H9 (cell line): Measurements from ENCODE around the gene FGD6. TPM values are rescaled to one million over a fixed set of nuclear protein-coding genes. Genes with fewer than 3 reads are reported as not detected.

Experiments used
- DNase-seq: peaks from one replicate; pipeline ENCODE4 v3.0.0-alpha.2; 2017
- H2AFZ ChIP-seq: one replicate; pipeline ENCODE4 v1.6.1; 2013; ENCODE audit warnings: mild to moderate bottlenecking, low read length, control low read depth, moderate library complexity
- H2AK5ac ChIP-seq: 2 replicates; pipeline ENCODE4 v1.6.1; 2013; ENCODE audit warnings: low read length, control low read depth, mixed read lengths; ENCODE audit not compliant: insufficient read length
- H2BK120ac ChIP-seq: one replicate; pipeline ENCODE4 v1.6.1; 2013; ENCODE audit warnings: low read depth, mild to moderate bottlenecking, low read length, control low read depth, inconsistent platforms; ENCODE audit not compliant: poor library complexity, severe bottlenecking
- H2BK12ac ChIP-seq: 2 replicates; pipeline ENCODE4 v1.6.1; 2013; ENCODE audit warnings: low read length, control low read depth, mixed read lengths, low read depth; ENCODE audit not compliant: insufficient read length
- H2BK15ac ChIP-seq: 2 replicates; pipeline ENCODE4 v1.6.1; 2013; ENCODE audit warnings: low read depth, low read length, control low read depth
- H2BK20ac ChIP-seq: one replicate; pipeline ENCODE4 v1.6.1; 2013; ENCODE audit warnings: low read depth, mild to moderate bottlenecking, low read length, control low read depth, inconsistent platforms; ENCODE audit not compliant: poor library complexity, severe bottlenecking
- H2BK5ac ChIP-seq: 2 replicates; pipeline ENCODE4 v1.6.1; 2013; ENCODE audit warnings: low read length, control low read depth, mixed read lengths; ENCODE audit not compliant: insufficient read length
- H3K14ac ChIP-seq: 2 replicates; pipeline ENCODE4 v1.6.1; 2013; ENCODE audit warnings: low read length, control low read depth; ENCODE audit not compliant: insufficient read depth
- H3K18ac ChIP-seq: 2 replicates; pipeline ENCODE4 v1.6.1; 2013; ENCODE audit warnings: low read depth, mild to moderate bottlenecking, mixed read lengths, low read length, control low read depth; ENCODE audit not compliant: insufficient read length
- H3K23ac ChIP-seq: 2 replicates; pipeline ENCODE4 v1.6.1; 2013; ENCODE audit warnings: low read length, control low read depth, mixed read lengths, low read depth; ENCODE audit not compliant: insufficient read length
- H3K23me2 ChIP-seq: 2 replicates; pipeline ENCODE4 v1.6.1; 2013; ENCODE audit warnings: low read depth, mild to moderate bottlenecking, mixed read lengths, low read length, control low read depth; ENCODE audit not compliant: insufficient read length, poor library complexity, severe bottlenecking
- H3K27ac ChIP-seq: 2 replicates; pipeline ENCODE4 v1.5.1; 2013; ENCODE audit warnings: low read length, control low read depth, mixed read lengths, low read depth; ENCODE audit not compliant: insufficient read length
- H3K27me3 ChIP-seq: 2 replicates; pipeline ENCODE4 v1.6.1; 2013; ENCODE audit warnings: low read length, control low read depth, inconsistent platforms; ENCODE audit not compliant: insufficient read depth
- H3K4ac ChIP-seq: 2 replicates; pipeline ENCODE4 v1.6.1; 2013; ENCODE audit warnings: low read depth, mild to moderate bottlenecking, control low read depth, inconsistent platforms, low read length, moderate library complexity
- H3K4me1 ChIP-seq: 2 replicates; pipeline ENCODE4 v1.6.1; 2013; ENCODE audit warnings: low read length, control low read depth, inconsistent platforms; ENCODE audit not compliant: insufficient read depth
- H3K4me2 ChIP-seq: 2 replicates; pipeline ENCODE4 v1.6.1; 2013; ENCODE audit warnings: low read length, control low read depth, mixed read lengths; ENCODE audit not compliant: insufficient read length, insufficient read depth
- H3K56ac ChIP-seq: 2 replicates; pipeline ENCODE4 v1.6.1; 2013; ENCODE audit warnings: low read depth, mild to moderate bottlenecking, mixed read lengths, low read length, control low read depth; ENCODE audit not compliant: insufficient read length
- H3K79me1 ChIP-seq: 2 replicates; pipeline ENCODE4 v1.6.1; 2013; ENCODE audit warnings: low read depth, mild to moderate bottlenecking, moderate library complexity, low read length, control low read depth, inconsistent platforms; ENCODE audit not compliant: insufficient read depth, poor library complexity, severe bottlenecking
- H3K79me2 ChIP-seq: 2 replicates; pipeline ENCODE4 v1.6.1; 2013; ENCODE audit warnings: low read length, control low read depth, inconsistent platforms; ENCODE audit not compliant: insufficient read depth
- H3K9ac ChIP-seq: 2 replicates; pipeline ENCODE4 v1.6.1; 2013; ENCODE audit warnings: low read length, control low read depth, mixed read lengths; ENCODE audit not compliant: insufficient read length; ENCODE audit errors: extremely low read depth
- H3K9me3 ChIP-seq: one replicate; pipeline ENCODE4 v1.6.1; 2013; ENCODE audit warnings: low read depth, low read length, inconsistent platforms; ENCODE audit not compliant: control insufficient read depth
- H3T11ph ChIP-seq: one replicate; pipeline ENCODE4 v1.6.1; 2013; ENCODE audit warnings: mild to moderate bottlenecking, low read length, control low read depth, inconsistent platforms
- H4K20me1 ChIP-seq: one replicate; pipeline ENCODE4 v1.6.1; 2013; ENCODE audit not compliant: control insufficient read depth, insufficient read length, insufficient read depth
- H4K5ac ChIP-seq: 2 replicates; pipeline ENCODE4 v1.6.1; 2013; ENCODE audit warnings: low read depth, mild to moderate bottlenecking, mixed read lengths, low read length, control low read depth; ENCODE audit not compliant: insufficient read length
- H4K8ac ChIP-seq: replicated peaks from 2 replicates; pipeline ENCODE4 v1.6.1; 2013; ENCODE audit warnings: low read length, control low read depth, mixed read lengths, low read depth; ENCODE audit not compliant: insufficient read length
- H4K91ac ChIP-seq: 2 replicates; pipeline ENCODE4 v1.6.1; 2013; ENCODE audit warnings: low read depth, mild to moderate bottlenecking, moderate library complexity, mixed read lengths, low read length, control low read depth; ENCODE audit not compliant: insufficient read length
- H3K27ac Mint-ChIP-seq, 3 experiments: 2 replicates in 2 of 3; 3 replicates in 1 of 3; pipeline ENCODE4 v1.8.0; 2020 to 2021; ENCODE audit warnings: mixed read lengths in 3 of 3, mild to moderate bottlenecking in 1 of 3, moderate library complexity in 1 of 3
- H3K27me3 Mint-ChIP-seq: 2 replicates; pipeline ENCODE4 v1.8.0; 2021; ENCODE audit warnings: low read depth, mild to moderate bottlenecking, moderate library complexity, mixed read lengths
- H3K36me3 Mint-ChIP-seq, 3 experiments: 2 replicates in 2 of 3; 3 replicates in 1 of 3; pipeline ENCODE4 v1.8.0; 2020 to 2021; ENCODE audit warnings: low read depth in 3 of 3, mixed read lengths in 3 of 3; ENCODE audit not compliant: insufficient read depth in 1 of 3
- H3K4me1 Mint-ChIP-seq, 2 experiments: 2 replicates each; pipeline ENCODE4 v1.8.0; 2020; ENCODE audit warnings: mixed read lengths in 2 of 2
- H3K4me3 Mint-ChIP-seq, 2 experiments: 2 replicates in 1 of 2; 3 replicates in 1 of 2; pipeline ENCODE4 v1.8.0; 2020 to 2021; ENCODE audit warnings: mild to moderate bottlenecking in 2 of 2, mixed read lengths in 2 of 2, moderate library complexity in 1 of 2
- H3K9me3 Mint-ChIP-seq, 2 experiments: 2 replicates in 1 of 2; 3 replicates in 1 of 2; pipeline ENCODE4 v1.8.0; 2020; ENCODE audit warnings: mild to moderate bottlenecking in 2 of 2, mixed read lengths in 2 of 2, moderate library complexity in 1 of 2
- CTCF ChIP-seq: fragments of 200-600 bp; sonication (generic); conservative IDR thresholded peaks from 3 replicates; pipeline ENCODE4 v1.8.0; 2021; ENCODE audit warnings: antibody characterized with exemption, mild to moderate bottlenecking
- total RNA-seq: library from RNA; stranded (reverse); gene quantifications from 2 replicates; pipeline ENCODE4 v1.2.1, GENCODE V29; 2021

Gene FGD6
- total RNA-seq, 1 experiment from 2014 or later, result 39.5 TPM

GRCh38 chr12:95220726-95221125 lies 3.5 kb upstream of the FGD6 start:
- H4K20me1 ChIP-seq, result no peaks in the 10 kb centered on the region
- no peak overlapping the region for H3K9ac ChIP-seq
- peaks cover 3% of the 10 kb centered on the region for H3K79me1 ChIP-seq
- no peak overlapping the region for H4K8ac ChIP-seq
- no peak for DNase-seq
- H3K4ac ChIP-seq, result no peak overlapping the region
- no peak overlapping the region for H2AFZ ChIP-seq
- no peak overlapping the region for H3K56ac ChIP-seq
- H3K18ac ChIP-seq, result no peak overlapping the region
- no peaks in the 10 kb centered on the region for H3K9me3 ChIP-seq
- no peak overlapping the region; a peak in 1 of 5 replicates for H3K4me3 Mint-ChIP-seq
- H3K23me2 ChIP-seq, result peaks cover 9% of the 10 kb centered on the region
- no peak overlapping the region for H3K4me2 ChIP-seq
- H3K4me1 ChIP-seq, result no peaks in the 10 kb centered on the region
- H3K27me3 Mint-ChIP-seq, result no peaks in the 10 kb centered on the region
- no peak overlapping the region for H3K27ac ChIP-seq
- peaks cover 35% of the 10 kb centered on the region; the same call in 1 of the 2 replicates for H3K79me2 ChIP-seq
- H3K36me3 Mint-ChIP-seq, result peaks cover 8 to 21% (median 21%) of the 10 kb centered on the region in 3 experiments; a peak in 6 of 7 replicates
- H3K9me3 Mint-ChIP-seq, result no peaks in the 10 kb centered on the region
- no peak overlapping the region for H2BK5ac ChIP-seq
- no peak overlapping the region for H2BK120ac ChIP-seq
- TF ChIP-seq CTCF, result no peak
- no peak overlapping the region for H2AK5ac ChIP-seq
- H3K4me1 Mint-ChIP-seq, result peaks cover 35 to 36% of the 10 kb centered on the region in 2 experiments
- no peak overlapping the region for H4K5ac ChIP-seq
- H2BK12ac ChIP-seq, result no peak overlapping the region
- no peak overlapping the region for H2BK15ac ChIP-seq
- no peaks in the 10 kb centered on the region for H3K27me3 ChIP-seq
- no peak overlapping the region for H3K23ac ChIP-seq
- no peak overlapping the region for H3K14ac ChIP-seq
- H3T11ph ChIP-seq, result no peak overlapping the region
- H3K27ac Mint-ChIP-seq, result 0 out of 7 replicates have a peak overlapping the region, but pooled peaks of 1 of the 3 experiments have one; percentile 66
- H4K91ac ChIP-seq, result no peak overlapping the region
- no peak overlapping the region for H2BK20ac ChIP-seq
